GM12891 (cell line): Measurements from ENCODE around the gene UBALD2.

ENCODE experiments used
- DNase-seq: peaks from one replicate; pipeline ENCODE4 v3.0.0; 2011; ENCODE audit warnings: low spot score; ENCODE audit not compliant: insufficient read length
- FAIRE-seq: peaks from 2 replicates; lab custom pipeline; 2011; peaks lifted over from hg19 to GRCh38; lab: Jason Lieb, UNC
- PAX5 ChIP-seq: IDR thresholded peaks from 2 replicates; pipeline ENCODE4 v1.6.1; 2011; ENCODE audit warnings: low read length, moderate library complexity, mild to moderate bottlenecking; ENCODE audit not compliant: insufficient read depth, severe bottlenecking
- POLR2A ChIP-seq: IDR thresholded peaks from 2 replicates; pipeline ENCODE4 v1.6.1; 2011; ENCODE audit warnings: low read depth, low read length, control low read depth
- POLR2AphosphoS5 ChIP-seq: IDR thresholded peaks from 2 replicates; pipeline ENCODE4 v1.6.1; 2011; ENCODE audit warnings: low read depth, low read length, control low read depth
- POU2F2 ChIP-seq: IDR thresholded peaks from 2 replicates; pipeline ENCODE4 v1.6.1; 2011; ENCODE audit warnings: low read depth, mild to moderate bottlenecking, control low read depth, low read length, moderate library complexity
- SPI1 ChIP-seq: IDR thresholded peaks from 2 replicates; pipeline ENCODE4 v1.6.1; 2011; ENCODE audit warnings: low read depth, low read length, control low read depth
- TAF1 ChIP-seq: IDR thresholded peaks from 2 replicates; pipeline ENCODE4 v1.6.1; 2011; ENCODE audit warnings: low read depth, low read length, control low read depth

UBALD2 gene

GRCh38 chr17:76277300-76278267, 12.4 kb downstream of the UBALD2 start:
- no peak for DNase-seq
- no peak for TF ChIP-seq POU2F2
- TF ChIP-seq TAF1: no peak
- no peak for TF ChIP-seq PAX5
- no peak for TF ChIP-seq POLR2AphosphoS5
- TF ChIP-seq SPI1: no peak
- no peak for TF ChIP-seq POLR2A
- peak; percentile 82 for FAIRE-seq

- TF ChIP-seq POLR2A (no peak), PAX5 (no peak), TAF1 (no peak), SPI1 (no peak), POLR2AphosphoS5 (no peak), POU2F2 (no peak)
- FAIRE-seq (no peak), DNase-seq (no peak)
These were observed 13.2 kb downstream of the UBALD2 start for GRCh38 chr17:76278268-76278908.

GRCh38 chr17:76278952-76279741, 14.0 kb downstream of the UBALD2 start:
- TF ChIP-seq POU2F2 (no peak), TAF1 (no peak), PAX5 (no peak), POLR2AphosphoS5 (no peak), POLR2A (no peak), SPI1 (no peak)
- FAIRE-seq: peak; percentile 86

GRCh38 chr17:76279742-76280287, 14.7 kb downstream of the UBALD2 start:
- TF ChIP-seq TAF1 (no peak), SPI1 (no peak), POLR2AphosphoS5 (no peak), POLR2A (no peak), POU2F2 (no peak), PAX5 (no peak)
- DNase-seq (no peak), FAIRE-seq (no peak)

More at GRCh38 chr17:76278952-76279741, 14.0 kb downstream of the UBALD2 start:
- peak; percentile 92 for DNase-seq

GRCh38 chr17:76280650-76281049, 15.5 kb downstream of the UBALD2 start:
- no peak for TF ChIP-seq POLR2A
- no peak for TF ChIP-seq POLR2AphosphoS5
- no peak for TF ChIP-seq SPI1
- TF ChIP-seq TAF1: no peak
- TF ChIP-seq POU2F2: no peak
- no peak for TF ChIP-seq PAX5
- DNase-seq: no peak
- no peak for FAIRE-seq

GRCh38 chr17:76281573-76282371, 16.6 kb downstream of the UBALD2 start:
- DNase-seq: no peak
- TF ChIP-seq POLR2AphosphoS5 (no peak), SPI1 (no peak), POLR2A (no peak), POU2F2 (no peak), TAF1 (no peak), PAX5 (no peak)
- no peak for FAIRE-seq

- FAIRE-seq (no peak), DNase-seq (no peak)
- no peak for TF ChIP-seq TAF1
- TF ChIP-seq SPI1: no peak
- no peak for TF ChIP-seq PAX5
- no peak for TF ChIP-seq POU2F2
- no peak for TF ChIP-seq POLR2A
- no peak for TF ChIP-seq POLR2AphosphoS5
These were observed 27.4 kb downstream of the UBALD2 start for GRCh38 chr17:76292567-76292966.

GRCh38 chr17:76293106-76293505, 28.0 kb downstream of the UBALD2 start:
- no peak for TF ChIP-seq POLR2AphosphoS5
- TF ChIP-seq POLR2A: no peak
- TF ChIP-seq PAX5: no peak
- TF ChIP-seq SPI1: no peak
- TF ChIP-seq POU2F2: no peak
- DNase-seq (no peak), FAIRE-seq (no peak)
